Neural cell (in vitro differentiated cells): ENCODE data around the gene SUMO2. TPM values are rescaled to one million over a fixed set of nuclear protein-coding genes. Genes with fewer than 3 reads are reported as not detected.
"Not testable (repeated sequence)": the region's sequence is repeated elsewhere in the genome, so short reads cannot be mapped to it uniquely, and the experiment has no call there.

Experiments used
- H2AFZ ChIP-seq: fragments of 200-600, 300-800 bp; sonication (generic), shearing (Covaris generic); 2 replicates; pipeline ENCODE4 v1.6.0; 2014; ENCODE audit warnings: low read depth, mild to moderate bottlenecking, antibody characterized with exemption, low read length, moderate library complexity
- H3F3A ChIP-seq: fragments of 200-600 bp; shearing (Covaris generic); 2 replicates; pipeline ENCODE4 v1.6.1; 2016; ENCODE audit warnings: mild to moderate bottlenecking, moderate library complexity, mixed read lengths, antibody characterized with exemption, low read length; ENCODE audit not compliant: insufficient read depth, poor library complexity, severe bottlenecking
- H3K27ac ChIP-seq: fragments of 200-600, 300-800 bp; sonication (generic), shearing (Covaris generic); 2 replicates; pipeline ENCODE4 v1.5.1; 2014; ENCODE audit warnings: mild to moderate bottlenecking, low read length, moderate library complexity
- H3K27me3 ChIP-seq: fragments of 300-800, 200-600 bp; sonication (generic), shearing (Covaris generic); 2 replicates; pipeline ENCODE4 v1.6.0; 2014; ENCODE audit warnings: mild to moderate bottlenecking, low read depth, low read length, moderate library complexity; ENCODE audit not compliant: insufficient read depth
- H3K36me3 ChIP-seq: fragments of 300-800, 200-600 bp; sonication (generic), shearing (Covaris generic); 2 replicates; pipeline ENCODE4 v1.5.1; 2014; ENCODE audit warnings: mild to moderate bottlenecking, antibody characterized with exemption, low read length, moderate library complexity; ENCODE audit not compliant: insufficient read depth
- H3K4me2 ChIP-seq: fragments of 300-800, 200-600 bp; sonication (generic), shearing (Covaris generic); 2 replicates; pipeline ENCODE4 v1.6.0; 2014; ENCODE audit warnings: mild to moderate bottlenecking, low read length
- H3K4me3 ChIP-seq: fragments of 300-800, 200-600 bp; sonication (generic), shearing (Covaris generic); 2 replicates; pipeline ENCODE4 v1.5.1; 2014; ENCODE audit warnings: mild to moderate bottlenecking, low read length, moderate library complexity
- H3K79me2 ChIP-seq: fragments of 200-600 bp; shearing (Covaris generic); replicated peaks from 2 replicates; pipeline ENCODE4 v1.6.0; 2014; ENCODE audit warnings: mild to moderate bottlenecking, low read length, moderate library complexity; ENCODE audit not compliant: insufficient read depth
- H3K9ac ChIP-seq: fragments of 300-800, 200-600 bp; sonication (generic), shearing (Covaris generic); 2 replicates; pipeline ENCODE4 v1.6.1; 2016; ENCODE audit warnings: mild to moderate bottlenecking, low read length, mixed read lengths
- H3K9me2 ChIP-seq: fragments of 200-600 bp; shearing (Covaris generic); 2 replicates; pipeline ENCODE4 v1.6.1; 2016; ENCODE audit warnings: mild to moderate bottlenecking, low read length, mixed read lengths; ENCODE audit not compliant: insufficient read depth
- H3K9me3 ChIP-seq: fragments of 200-600, 300-800 bp; sonication (generic), shearing (Covaris generic); 2 replicates; pipeline ENCODE4 v1.6.1; 2016; ENCODE audit warnings: mild to moderate bottlenecking, mixed run types, low read length, moderate library complexity, mixed read lengths
- H4K20me1 ChIP-seq: fragments of 200-600 bp; shearing (Covaris generic); 2 replicates; pipeline ENCODE4 v1.6.1; 2016; ENCODE audit warnings: mild to moderate bottlenecking, mixed run types; ENCODE audit not compliant: insufficient read depth
- CTCF ChIP-seq: fragments of 450-650 bp; IDR thresholded peaks from 2 replicates; pipeline ENCODE4 v1.5.1; 2014; ENCODE audit warnings: antibody characterized with exemption, mild to moderate bottlenecking, moderate library complexity; ENCODE audit not compliant: poor library complexity, severe bottlenecking
- EP300 ChIP-seq: fragments of 450-650 bp; conservative IDR thresholded peaks from 2 replicates; pipeline ENCODE4 v1.6.1; 2014; ENCODE audit warnings: antibody characterized with exemption, mild to moderate bottlenecking, moderate library complexity; ENCODE audit not compliant: poor library complexity, severe bottlenecking
- EZH2 ChIP-seq: fragments of 200-600, 300-800 bp; shearing (Covaris generic), sonication (generic); IDR thresholded peaks from 2 replicates; pipeline ENCODE4 v1.6.1; 2014; ENCODE audit warnings: antibody characterized with exemption, low read length, borderline replicate concordance, mild to moderate bottlenecking; ENCODE audit not compliant: insufficient read depth, poor library complexity, severe bottlenecking
- MXI1 ChIP-seq: fragments of 450-650 bp; conservative IDR thresholded peaks from 2 replicates; pipeline ENCODE4 v1.6.1; 2014; ENCODE audit warnings: antibody characterized with exemption, mild to moderate bottlenecking; ENCODE audit not compliant: poor library complexity, severe bottlenecking
- POLR2AphosphoS5 ChIP-seq: IDR thresholded peaks from 2 replicates; pipeline ENCODE4 v1.6.1; 2012
- RAD21 ChIP-seq: fragments of 450-650 bp; conservative IDR thresholded peaks from 2 replicates; pipeline ENCODE4 v1.6.1; 2014; ENCODE audit warnings: antibody characterized with exemption, mild to moderate bottlenecking, moderate library complexity
- REST ChIP-seq: IDR thresholded peaks from 2 replicates; pipeline ENCODE4 v1.6.1; 2012; ENCODE audit warnings: borderline replicate concordance
- SMC3 ChIP-seq: fragments of 450-650 bp; conservative IDR thresholded peaks from 2 replicates; pipeline ENCODE4 v1.6.1; 2014; ENCODE audit warnings: antibody characterized with exemption, mild to moderate bottlenecking, moderate library complexity; ENCODE audit not compliant: poor library complexity
- TAF1 ChIP-seq: IDR thresholded peaks from 2 replicates; pipeline ENCODE4 v1.6.1; 2012; ENCODE audit warnings: low read depth
- polyA plus RNA-seq: library from polyadenylated mRNA; depleted of rRNA; stranded (reverse); fragments of >200 nt; gene quantifications from 2 replicates; pipeline ENCODE4 v1.2.3, GENCODE V29; 2014

The SUMO2 gene
- polyA plus RNA-seq, 1 donor from 2014 or later: 283 TPM

- not testable (repeated sequence) for H3K27ac ChIP-seq, H3K4me3 ChIP-seq, H2AFZ ChIP-seq, H3K9me2 ChIP-seq, H3K9me3 ChIP-seq, H3K4me2 ChIP-seq, H3F3A ChIP-seq, H3K9ac ChIP-seq, H3K27me3 ChIP-seq, H3K36me3 ChIP-seq
- Histone ChIP-seq H4K20me1 (peaks cover 40% of the 10 kb centered on the region), H3K79me2 (peaks cover 18% of the 10 kb centered on the region)
These were observed 45.0 kb downstream of the SUMO2 start for GRCh38 chr17:75137762-75138161.

- TF ChIP-seq SMC3: no peak
- no peak for TF ChIP-seq EZH2
- no peak for TF ChIP-seq CTCF
- TF ChIP-seq RAD21: no peak
- TF ChIP-seq TAF1: no peak
- no peak for TF ChIP-seq EP300
- TF ChIP-seq POLR2AphosphoS5: no peak
- TF ChIP-seq REST: no peak
- no peak for TF ChIP-seq MXI1
- Histone ChIP-seq H3K27me3 (no peaks in the 10 kb centered on the region), H3K27ac (no peak overlapping the region), H3K36me3 (peaks cover 4% of the 10 kb centered on the region), H3K9me3 (no peaks in the 10 kb centered on the region), H3F3A (no peaks in the 10 kb centered on the region), H2AFZ (no peak overlapping the region), H3K4me2 (no peak overlapping the region), H3K9ac (no peak overlapping the region), H3K9me2 (no peaks in the 10 kb centered on the region), H3K4me3 (no peak overlapping the region), H4K20me1 (peaks cover 32% of the 10 kb centered on the region), H3K79me2 (peaks cover 18% of the 10 kb centered on the region)
These were observed 46.8 kb downstream of the SUMO2 start for GRCh38 chr17:75135946-75136345.

GRCh38 chr17:75135452-75135851 lies 47.3 kb downstream of the SUMO2 start:
- no peaks in the 10 kb centered on the region for H3K9me3 ChIP-seq
- TF ChIP-seq EZH2 (no peak), TAF1 (no peak), RAD21 (no peak), MXI1 (no peak), REST (no peak), CTCF (no peak), EP300 (no peak), POLR2AphosphoS5 (no peak)
- H3K27ac ChIP-seq: no peak overlapping the region
- no peak overlapping the region for H2AFZ ChIP-seq
- peaks cover 16% of the 10 kb centered on the region for H3K79me2 ChIP-seq
- H3K9me2 ChIP-seq: no peaks in the 10 kb centered on the region
- H3K4me2 ChIP-seq: no peak overlapping the region
- H3K9ac ChIP-seq: no peak overlapping the region
- H4K20me1 ChIP-seq: peaks cover 29% of the 10 kb centered on the region
- H3K4me3 ChIP-seq: no peak overlapping the region
- H3K27me3 ChIP-seq: no peaks in the 10 kb centered on the region
- H3F3A ChIP-seq: no peaks in the 10 kb centered on the region
- peaks cover 4% of the 10 kb centered on the region for H3K36me3 ChIP-seq
